ENCODE results near the gene LZTFL1.

Gene LZTFL1

DNA sequence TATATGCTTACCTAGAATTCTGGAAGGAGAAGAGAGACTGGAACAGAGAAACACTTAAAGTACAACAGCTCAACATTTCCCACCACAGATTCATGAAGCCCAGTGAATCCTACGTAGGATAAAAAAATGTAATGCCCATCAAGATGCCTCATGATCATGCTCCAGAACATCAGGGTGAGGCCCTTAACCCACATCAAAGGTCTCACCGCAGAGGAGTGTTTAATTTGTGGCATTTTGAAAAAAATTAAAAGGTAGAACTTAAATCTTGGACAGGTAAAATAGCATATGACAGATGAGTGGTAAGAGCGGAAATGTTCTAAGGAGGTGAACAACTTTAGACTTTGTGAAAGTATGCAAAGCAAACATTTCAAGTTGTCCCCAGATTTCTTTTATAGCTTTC, 35.8 kb downstream of the LZTFL1 start:
- 0 out of 2 replicates have a peak, but pooled peaks cover 8% of the 10 kb centered on the region for H3K27me3 ChIP-seq (ENCODE audit: control insufficient read depth, low read length)
- H3K4me3 ChIP-seq (ENCODE audit: low read length): no peak overlapping the region
- no peaks in the 10 kb centered on the region for H3K9me2 ChIP-seq (replicated peaks; ENCODE audit: control insufficient read depth, low read length)
- no peak overlapping the region for H3K27ac ChIP-seq (ENCODE audit: low read depth, low read length)
- H3F3A ChIP-seq (ENCODE audit: control insufficient read depth, insufficient read depth): no peaks in the 10 kb centered on the region
- no peaks in the 10 kb centered on the region for H3K36me3 ChIP-seq (ENCODE audit: control insufficient read depth, low read length)
- H3K79me2 ChIP-seq (ENCODE audit: control insufficient read depth, low read length): no peaks in the 10 kb centered on the region
- H3K4me2 ChIP-seq (ENCODE audit: low read length): no peak overlapping the region
- no peaks in the 10 kb centered on the region for H3K4me1 ChIP-seq (ENCODE audit: control insufficient read depth, low read length)
- no peak for TF ChIP-seq EZH2phosphoT487 (IDR thresholded peaks at IDR 0.05; ENCODE audit: borderline replicate concordance, low read length)
- TF ChIP-seq, protein P1, sequence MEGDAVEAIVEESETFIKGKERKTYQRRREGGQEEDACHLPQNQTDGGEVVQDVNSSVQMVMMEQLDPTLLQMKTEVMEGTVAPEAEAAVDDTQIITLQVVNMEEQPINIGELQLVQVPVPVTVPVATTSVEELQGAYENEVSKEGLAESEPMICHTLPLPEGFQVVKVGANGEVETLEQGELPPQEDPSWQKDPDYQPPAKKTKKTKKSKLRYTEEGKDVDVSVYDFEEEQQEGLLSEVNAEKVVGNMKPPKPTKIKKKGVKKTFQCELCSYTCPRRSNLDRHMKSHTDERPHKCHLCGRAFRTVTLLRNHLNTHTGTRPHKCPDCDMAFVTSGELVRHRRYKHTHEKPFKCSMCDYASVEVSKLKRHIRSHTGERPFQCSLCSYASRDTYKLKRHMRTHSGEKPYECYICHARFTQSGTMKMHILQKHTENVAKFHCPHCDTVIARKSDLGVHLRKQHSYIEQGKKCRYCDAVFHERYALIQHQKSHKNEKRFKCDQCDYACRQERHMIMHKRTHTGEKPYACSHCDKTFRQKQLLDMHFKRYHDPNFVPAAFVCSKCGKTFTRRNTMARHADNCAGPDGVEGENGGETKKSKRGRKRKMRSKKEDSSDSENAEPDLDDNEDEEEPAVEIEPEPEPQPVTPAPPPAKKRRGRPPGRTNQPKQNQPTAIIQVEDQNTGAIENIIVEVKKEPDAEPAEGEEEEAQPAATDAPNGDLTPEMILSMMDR (IDR thresholded peaks at IDR 0.05; ENCODE audit: low read depth, low read length, poor library complexity, severe bottlenecking): no peak
- no peaks in the 10 kb centered on the region for H3K9me3 ChIP-seq (ENCODE audit: control insufficient read depth, insufficient read depth, low read length)
- no peaks in the 10 kb centered on the region for H4K20me1 ChIP-seq (ENCODE audit: control insufficient read depth, insufficient read depth, low read depth, low read length)

DNA sequence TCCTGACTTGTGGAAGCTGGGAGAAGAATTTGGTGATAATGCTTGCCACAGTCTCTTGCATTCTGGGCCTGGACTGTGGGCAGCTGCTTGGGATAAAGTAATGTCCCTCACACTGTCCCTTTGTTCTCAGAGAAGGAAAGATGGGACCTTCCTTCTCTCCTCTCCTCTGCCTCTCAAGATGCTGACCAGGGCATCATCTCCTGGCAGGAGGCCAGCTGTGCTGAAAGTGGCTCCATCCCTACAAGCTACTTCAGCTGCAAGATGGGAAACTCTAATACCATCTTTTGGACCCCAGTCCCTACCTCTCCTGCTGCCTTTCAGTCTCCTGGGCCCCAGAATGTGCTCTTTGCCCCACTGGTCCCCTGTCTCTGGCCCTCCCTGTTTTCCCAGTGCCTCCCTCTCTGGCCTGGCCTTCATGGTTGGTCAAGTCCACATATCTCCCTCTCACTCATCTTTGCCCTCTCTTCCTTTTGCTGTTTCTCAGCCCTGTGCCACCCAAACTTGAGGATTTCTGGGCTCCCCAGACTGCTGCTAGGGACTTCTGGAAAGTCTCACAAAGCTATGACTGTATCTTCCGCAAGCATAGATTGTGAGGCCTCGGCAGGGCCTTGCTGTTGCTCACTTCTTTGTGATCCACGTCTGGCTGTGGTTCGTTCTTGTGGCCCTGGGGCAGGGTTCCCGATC, 38.5 kb downstream of the LZTFL1 start:
- Histone ChIP-seq H3K27ac (ENCODE audit: low read depth, low read length) (no peak overlapping the region), H3K9me3 (ENCODE audit: control insufficient read depth, insufficient read depth, low read length) (no peaks in the 10 kb centered on the region), H3K4me3 (ENCODE audit: low read length) (no peak overlapping the region), H4K20me1 (ENCODE audit: control insufficient read depth, insufficient read depth, low read depth, low read length) (no peaks in the 10 kb centered on the region), H3K79me2 (ENCODE audit: control insufficient read depth, low read length) (no peaks in the 10 kb centered on the region), H3K4me1 (ENCODE audit: control insufficient read depth, low read length) (no peaks in the 10 kb centered on the region), H3K4me2 (ENCODE audit: low read length) (no peak overlapping the region), H3K36me3 (ENCODE audit: control insufficient read depth, low read length) (no peaks in the 10 kb centered on the region), H3K9me2 (replicated peaks; ENCODE audit: control insufficient read depth, low read length) (no peaks in the 10 kb centered on the region), H3F3A (ENCODE audit: control insufficient read depth, insufficient read depth) (no peaks in the 10 kb centered on the region), H3K27me3 (ENCODE audit: control insufficient read depth, low read length) (0 out of 2 replicates have a peak, but pooled peaks cover 8% of the 10 kb centered on the region)
- TF ChIP-seq, protein P1 (IDR thresholded peaks at IDR 0.05; ENCODE audit: low read depth, low read length, poor library complexity, severe bottlenecking): no peak
- no peak for TF ChIP-seq EZH2phosphoT487 (IDR thresholded peaks at IDR 0.05; ENCODE audit: borderline replicate concordance, low read length)

DNA sequence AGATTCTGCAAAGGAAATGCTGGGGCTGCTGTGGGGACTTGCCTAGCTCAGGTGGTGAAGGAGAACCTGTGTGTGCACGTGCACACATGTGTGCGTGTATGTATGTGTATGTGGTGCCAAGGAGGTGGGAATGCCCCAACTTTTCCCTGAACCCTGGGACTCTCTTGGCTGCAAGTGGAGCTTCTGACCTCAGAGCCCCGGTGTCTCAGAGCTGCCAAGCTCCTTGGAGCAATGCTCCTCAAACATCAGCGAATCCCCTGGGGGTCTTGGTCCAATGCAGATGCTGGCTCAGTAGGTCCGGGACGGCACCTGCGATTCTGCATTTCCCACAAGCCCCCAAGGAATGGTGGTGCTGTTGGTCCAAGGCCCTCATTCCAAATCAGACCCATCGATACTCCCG, 39.8 kb downstream of the LZTFL1 start:
- Histone ChIP-seq H3K79me2 (ENCODE audit: control insufficient read depth, low read length) (no peaks in the 10 kb centered on the region), H3K4me3 (ENCODE audit: low read length) (no peak overlapping the region), H3K4me1 (ENCODE audit: control insufficient read depth, low read length) (no peaks in the 10 kb centered on the region), H3K27me3 (ENCODE audit: control insufficient read depth, low read length) (0 out of 2 replicates have a peak, but pooled peaks cover 5% of the 10 kb centered on the region), H3K9me2 (replicated peaks; ENCODE audit: control insufficient read depth, low read length) (no peaks in the 10 kb centered on the region), H3K9me3 (ENCODE audit: control insufficient read depth, insufficient read depth, low read length) (no peaks in the 10 kb centered on the region), H3K4me2 (ENCODE audit: low read length) (no peak overlapping the region), H3F3A (ENCODE audit: control insufficient read depth, insufficient read depth) (no peaks in the 10 kb centered on the region), H3K36me3 (ENCODE audit: control insufficient read depth, low read length) (no peaks in the 10 kb centered on the region), H4K20me1 (ENCODE audit: control insufficient read depth, insufficient read depth, low read depth, low read length) (no peaks in the 10 kb centered on the region), H3K27ac (ENCODE audit: low read depth, low read length) (no peak overlapping the region)
- TF ChIP-seq, protein P1 (IDR thresholded peaks at IDR 0.05; ENCODE audit: low read depth, low read length, poor library complexity, severe bottlenecking): no peak
- TF ChIP-seq EZH2phosphoT487 (IDR thresholded peaks at IDR 0.05; ENCODE audit: borderline replicate concordance, low read length): no peak

Measured in DOHH2 (cell line).